Tibial nerve (tissue), 4 donors: Measurements from ENCODE around the gene RTP3.

Experiments used
- CTCF ChIP-seq, 5 experiments: fragments of 200-600 bp in 3 of 5; fragments of 450-650 bp in 2 of 5; sonication (generic) in 3 of 5; IDR thresholded peaks; one replicate each; pipeline ENCODE4 v1.5.1; 2016 to 2019; ENCODE audit warnings: antibody characterized with exemption in 5 of 5, mild to moderate bottlenecking in 3 of 5, moderate library complexity in 2 of 5
- EP300 ChIP-seq, 2 donors: sonication (generic); formaldehyde crosslinking; IDR thresholded peaks; one replicate each; pipeline ENCODE4 v1.6.1; 2017; ENCODE audit warnings: antibody characterized with exemption in 2 of 2, mild to moderate bottlenecking in 1 of 2
- POLR2A ChIP-seq, 2 donors: fragments of 450-650 bp; IDR thresholded peaks; one replicate each; pipeline ENCODE4 v1.6.1; 2017; ENCODE audit warnings: antibody characterized with exemption in 2 of 2, mild to moderate bottlenecking in 2 of 2, moderate library complexity in 2 of 2

DNA sequence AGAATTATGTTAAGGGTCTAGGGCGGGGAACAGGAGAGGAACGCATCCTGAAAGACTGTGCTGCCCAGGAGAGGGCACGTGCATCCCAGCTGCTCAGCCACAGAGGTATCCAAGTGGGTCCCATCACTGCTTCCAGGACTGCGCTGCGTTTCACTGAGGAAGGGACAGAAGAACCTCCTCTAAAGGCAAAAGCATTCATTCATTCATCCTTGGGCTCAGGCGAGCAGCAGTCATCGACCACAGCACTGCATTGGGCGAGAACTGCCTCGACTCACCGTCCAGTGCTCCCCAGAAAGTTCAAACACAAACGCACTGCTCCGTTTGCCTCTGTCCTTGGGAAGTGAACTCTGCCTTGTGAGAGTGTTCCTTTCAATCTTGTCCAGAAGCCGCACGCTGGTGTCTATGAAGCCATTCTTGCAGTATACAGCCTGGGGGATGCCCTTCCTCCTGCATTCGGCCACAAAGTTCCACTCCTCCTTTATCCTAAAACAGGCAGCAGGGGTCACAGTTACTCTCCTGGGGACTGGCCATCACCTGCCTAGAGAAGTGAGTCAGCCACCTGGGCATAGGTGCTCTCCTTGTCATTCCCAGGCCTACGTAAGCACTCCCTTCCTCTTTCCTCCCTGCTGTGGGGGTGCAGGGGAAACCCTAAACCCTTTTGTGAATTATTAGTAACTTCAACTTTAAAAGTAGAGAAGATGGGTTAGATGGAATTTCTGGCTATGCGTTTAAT is 47.2 kb downstream of the RTP3 start:
- TF ChIP-seq EP300 (IDR thresholded peaks at IDR 0.05), result no peak
- TF ChIP-seq CTCF (IDR thresholded peaks at IDR 0.05), result no peak
- TF ChIP-seq POLR2A (IDR thresholded peaks at IDR 0.05), result no peak
